ENCODE results near the gene DUSP5. TPM values are rescaled to one million over a fixed set of nuclear protein-coding genes. Genes with fewer than 3 reads are reported as not detected.

The DUSP5 gene
- total and polyA plus RNA-seq, 2 of the 8 experiments (the other 6 are each of a cell fraction or from before 2014, with no cell fraction given), result 13.6 to 30.3 TPM

DNA sequence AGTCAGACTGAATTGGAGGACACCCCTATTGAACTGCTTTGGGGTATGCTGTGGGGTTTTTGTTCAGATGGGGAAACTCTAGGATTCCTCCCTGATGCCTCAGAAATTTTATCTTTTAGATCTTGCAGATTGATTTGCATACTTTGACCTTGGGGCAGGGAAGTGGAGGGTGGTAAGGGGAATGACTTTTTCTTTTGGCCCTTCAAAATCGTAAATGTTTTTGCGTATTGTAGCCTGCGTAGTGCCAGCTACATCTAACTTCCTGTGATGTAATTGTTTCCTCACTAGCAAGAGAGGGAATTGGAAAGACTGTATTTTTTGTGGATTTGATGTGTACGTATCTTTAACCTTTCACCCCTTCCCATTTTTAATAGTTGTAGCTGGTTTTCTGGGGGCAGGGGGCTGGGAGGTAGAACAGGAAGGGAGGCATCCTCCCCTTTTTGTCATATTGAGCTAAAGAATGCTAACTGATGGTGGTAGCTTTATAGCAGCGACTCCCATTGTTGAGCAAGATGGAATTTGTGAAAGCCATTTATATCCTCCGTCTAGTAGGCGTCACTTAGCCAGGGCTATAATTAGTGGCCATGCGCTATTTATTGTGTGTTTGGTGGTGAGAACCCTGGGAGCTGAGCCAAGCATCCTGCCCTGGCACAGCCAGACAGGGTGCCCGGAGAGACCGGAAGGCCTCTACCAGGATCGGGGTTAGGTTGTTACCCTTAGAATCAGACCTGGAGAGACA, 11.3 kb downstream of the DUSP5 start:
- Histone ChIP-seq H3K27me3 (replicated peaks in 1 of 4; ENCODE audit: control insufficient read depth in 3 of 4, extremely low read depth in 1 of 4, insufficient read depth in 3 of 4, low read length in 3 of 4) (no peaks in the 10 kb centered on the region), H3K4me1 (replicated peaks in 1 of 4; ENCODE audit: control insufficient read depth in 3 of 4, insufficient read depth in 4 of 4, low read length in 3 of 4) (no peaks in the 10 kb centered on the region), H2BK12ac (ENCODE audit: low read depth, low read length) (no peak overlapping the region), H3K23ac (ENCODE audit: insufficient read length) (no peak overlapping the region), H2BK20ac (ENCODE audit: low read length) (no peak overlapping the region), H3K27ac (ENCODE audit: low read depth, low read length) (no peak overlapping the region), H4K20me1 (replicated peaks in 1 of 2; ENCODE audit: control insufficient read depth in 1 of 2, insufficient read depth in 2 of 2, low read length in 2 of 2) (peaks cover 1 to 4% of the 10 kb centered on the region in 2 experiments), H3K9me3 (ENCODE audit: insufficient read depth in 2 of 2, low read depth in 1 of 2, low read length in 1 of 2) (no peaks in the 10 kb centered on the region), H3K14ac (ENCODE audit: insufficient read length) (no peak overlapping the region), H3K23me2 (ENCODE audit: low read depth, low read length) (no peaks in the 10 kb centered on the region), H2BK5ac (ENCODE audit: low read depth, low read length) (no peak overlapping the region), H2BK15ac (ENCODE audit: low read length) (no peak overlapping the region), H4K5ac (ENCODE audit: insufficient read length, low read depth, low read length) (no peak overlapping the region), H3K56ac (replicated peaks; ENCODE audit: insufficient read length, low read depth, low read length) (no peak overlapping the region), H2AK5ac (ENCODE audit: low read depth, low read length) (no peak overlapping the region), H3K36me3 (ENCODE audit: control insufficient read depth in 2 of 4, insufficient read depth in 4 of 4, low read length in 3 of 4) (peaks cover 5 to 27% (median 17%) of the 10 kb centered on the region in 4 experiments; a peak in 6 of 8 replicates), H4K8ac (ENCODE audit: extremely low read depth, insufficient read depth, low read length) (no peak overlapping the region), H3K18ac (ENCODE audit: extremely low read depth, low read length) (no peak overlapping the region), H3K4me3 (ENCODE audit: extremely low read depth in 1 of 4, insufficient read depth in 2 of 4, low read depth in 3 of 4, low read length in 4 of 4) (no peak overlapping the region), H3K4me2 (ENCODE audit: insufficient read depth in 1 of 2, low read depth in 2 of 2, low read length in 2 of 2) (no peak overlapping the region), H3K79me2 (ENCODE audit: control insufficient read depth in 1 of 2, insufficient read depth in 2 of 2, low read length in 2 of 2) (peaks cover 0 to 20% of the 10 kb centered on the region in 2 experiments; a peak in 2 of 4 replicates), H2AFZ (ENCODE audit: low read length) (no peak overlapping the region), H3K9ac (replicated peaks in 1 of 4; ENCODE audit: extremely low read depth in 1 of 4, low read depth in 3 of 4, low read length in 3 of 4) (no peak overlapping the region), H3K79me1 (ENCODE audit: low read depth, low read length) (peaks cover 8% of the 10 kb centered on the region), H4K91ac (replicated peaks; ENCODE audit: insufficient read length, low read length) (no peak overlapping the region), H3K4ac (replicated peaks; ENCODE audit: insufficient read length, low read depth, low read length) (no peak overlapping the region), H2BK120ac (replicated peaks; ENCODE audit: low read depth, low read length) (no peak overlapping the region)
- ChIA-PET CTCF (ENCODE audit: partially characterized antibody) (interaction anchor here (0.6 to 1.1 kb wide), 5 partner anchors 10 to 40 kb away, joined by 3 to 6 read pairs (median 3); no protein-coding TSS in a partner anchor), POLR2A (ENCODE audit: partially characterized antibody) (interaction anchor here (1.0 to 4.1 kb wide), 2 partner anchors 11 to 14 kb away, joined by 4 to 20 read pairs; partner anchors contain the start of gene DUSP5)
- no peak for FAIRE-seq
- 92% methylated on average over 11 of the region's 11 CpGs; no CpG with 5 or more reads in 1 of the 2 experiments for whole genome bisulfite sequencing, 2 experiments (ENCODE audit: extremely low coverage in 1 of 2, insufficient coverage in 1 of 2, insufficient read length in 1 of 2, insufficient replicate concordance in 2 of 2, low coverage in 1 of 2, low lambda C conversion rate in 2 of 2, missing lambda C conversion rate in 1 of 2)
- DNase-seq (ENCODE audit: low read depth in 1 of 2, low spot score in 2 of 2), result no peak
- TF ChIP-seq TAF7 (optimal IDR thresholded peaks at IDR 0.05; ENCODE audit: borderline replicate concordance, low read depth, low read length) (no peak), MAFK (IDR thresholded peaks at IDR 0.05; ENCODE audit: low read depth, low read length) (no peak), SIN3A (conservative IDR thresholded peaks at IDR 0.05 in 1 of 2, IDR thresholded peaks at IDR 0.05 in 1 of 2; ENCODE audit: low read depth in 1 of 2, low read length in 2 of 2) (no peak), RNF2 (IDR thresholded peaks at IDR 0.05; ENCODE audit: borderline replicate concordance, low read depth, low read length, missing control alignments, poor library complexity, severe bottlenecking) (no peak)
